ENCODE results near the gene KLC3.

DNA sequence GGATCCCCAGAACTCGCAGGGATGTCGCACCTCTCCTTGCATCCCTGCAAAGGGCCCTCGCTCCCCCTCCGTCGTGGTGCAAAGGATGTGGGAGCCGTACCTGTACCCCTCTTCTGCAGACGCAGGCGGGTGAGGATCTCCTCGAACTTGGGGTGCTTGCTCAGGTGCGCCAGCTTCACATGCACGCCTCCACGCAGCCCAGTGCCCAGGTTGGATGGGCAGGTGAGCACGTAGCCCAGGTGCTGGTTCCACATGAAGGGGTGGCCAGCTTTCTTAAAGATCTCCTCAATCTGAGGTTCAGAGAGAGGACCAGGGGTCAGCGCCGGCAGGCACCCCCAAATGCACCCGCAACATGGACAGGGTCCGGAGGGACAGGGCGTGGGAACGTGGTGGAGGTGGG, 33.2 kb upstream of the KLC3 start:
- TF ChIP-seq POLR2A (IDR thresholded peaks at IDR 0.05): no peak
- TF ChIP-seq, protein P1, sequence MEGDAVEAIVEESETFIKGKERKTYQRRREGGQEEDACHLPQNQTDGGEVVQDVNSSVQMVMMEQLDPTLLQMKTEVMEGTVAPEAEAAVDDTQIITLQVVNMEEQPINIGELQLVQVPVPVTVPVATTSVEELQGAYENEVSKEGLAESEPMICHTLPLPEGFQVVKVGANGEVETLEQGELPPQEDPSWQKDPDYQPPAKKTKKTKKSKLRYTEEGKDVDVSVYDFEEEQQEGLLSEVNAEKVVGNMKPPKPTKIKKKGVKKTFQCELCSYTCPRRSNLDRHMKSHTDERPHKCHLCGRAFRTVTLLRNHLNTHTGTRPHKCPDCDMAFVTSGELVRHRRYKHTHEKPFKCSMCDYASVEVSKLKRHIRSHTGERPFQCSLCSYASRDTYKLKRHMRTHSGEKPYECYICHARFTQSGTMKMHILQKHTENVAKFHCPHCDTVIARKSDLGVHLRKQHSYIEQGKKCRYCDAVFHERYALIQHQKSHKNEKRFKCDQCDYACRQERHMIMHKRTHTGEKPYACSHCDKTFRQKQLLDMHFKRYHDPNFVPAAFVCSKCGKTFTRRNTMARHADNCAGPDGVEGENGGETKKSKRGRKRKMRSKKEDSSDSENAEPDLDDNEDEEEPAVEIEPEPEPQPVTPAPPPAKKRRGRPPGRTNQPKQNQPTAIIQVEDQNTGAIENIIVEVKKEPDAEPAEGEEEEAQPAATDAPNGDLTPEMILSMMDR (IDR thresholded peaks at IDR 0.05): no peak
